Endothelial cell of umbilical vein (primary cell): ENCODE data around the gene NFKB1. TPM values are rescaled to one million over a fixed set of nuclear protein-coding genes. Genes with fewer than 3 reads are reported as not detected.

Experiments
- BruUV-seq: library from RNA; stranded (reverse); fragments of 400-500 nt; replicated peaks from 2 replicates; lab custom pipeline; 2021; lab: Mats Ljungman, UMichigan
- CTCF ChIA-PET: fragments of 300-600, 350-600 bp; sonication (Branson Sonifier 250); formaldehyde crosslinking; loops from one replicate; lab custom pipeline; 2021; ENCODE audit warnings: antibody characterized with exemption, inconsistent platforms; lab: Charles Lee
- POLR2A ChIA-PET: fragments of 300-600, 350-600 bp; sonication (Branson Sonifier 250); formaldehyde crosslinking; loops from one replicate; lab custom pipeline; 2021; ENCODE audit warnings: antibody characterized with exemption, inconsistent platforms; lab: Charles Lee
- DNase-seq: peaks from one replicate; pipeline ENCODE4 v3.0.0-alpha.2; 2011; ENCODE audit warnings: low read depth, low spot score
- FAIRE-seq: peaks from 2 replicates; lab custom pipeline; 2011; peaks lifted over from hg19 to GRCh38; lab: Jason Lieb, UNC
- H2AFZ ChIP-seq: 2 replicates; pipeline ENCODE4 v1.6.0; 2012; ENCODE audit warnings: low read depth, low read length, control low read depth, inconsistent platforms
- H3K27ac ChIP-seq: 2 replicates; pipeline ENCODE4 v1.5.1; 2011; ENCODE audit warnings: low read depth, mild to moderate bottlenecking, control low read depth, low read length, moderate library complexity; ENCODE audit not compliant: insufficient read depth
- H3K27me3 ChIP-seq, 2 experiments: 2 replicates each; pipeline versions ENCODE4 v1.6.0 to v1.6.1; 2011; ENCODE audit warnings: low read length in 2 of 2, mixed read lengths in 1 of 2; ENCODE audit not compliant: control insufficient read depth in 2 of 2, insufficient read depth in 2 of 2
- H3K36me3 ChIP-seq, 2 experiments: 2 replicates in 1 of 2; 3 replicates in 1 of 2; pipeline ENCODE4 v1.5.1; 2011; ENCODE audit warnings: low read length in 2 of 2, mild to moderate bottlenecking in 1 of 2, moderate library complexity in 1 of 2; ENCODE audit not compliant: control insufficient read depth in 2 of 2, insufficient read depth in 2 of 2; ENCODE audit errors: extremely low read depth in 1 of 2
- H3K4me1 ChIP-seq: 3 replicates; pipeline ENCODE4 v1.5.1; 2011; ENCODE audit warnings: mild to moderate bottlenecking, low read length; ENCODE audit not compliant: control insufficient read depth, insufficient read depth; ENCODE audit errors: extremely low read depth
- H3K4me2 ChIP-seq: 2 replicates; pipeline ENCODE4 v1.6.1; 2011; ENCODE audit warnings: low read length, control low read depth, mixed read lengths; ENCODE audit not compliant: insufficient read depth
- H3K4me3 ChIP-seq, 3 experiments: fragments of 200-600 bp in 1 of 3; sonication (generic), shearing (Covaris generic) in 1 of 3; replicated peaks in 1 of 3; 2 replicates each; pipeline ENCODE4 v1.5.1; 2011 to 2016; ENCODE audit warnings: control low read depth in 3 of 3, low read length in 3 of 3, mild to moderate bottlenecking in 2 of 3, inconsistent platforms in 1 of 3, low read depth in 1 of 3, moderate library complexity in 1 of 3; ENCODE audit not compliant: insufficient read depth in 1 of 3
- H3K79me2 ChIP-seq: 2 replicates; pipeline ENCODE4 v1.6.0; 2012; ENCODE audit warnings: low read length, inconsistent platforms; ENCODE audit not compliant: control insufficient read depth, insufficient read depth
- H3K9ac ChIP-seq: replicated peaks from 2 replicates; pipeline ENCODE3; 2011; ENCODE audit warnings: low read length, control low read depth; ENCODE audit not compliant: insufficient read depth; ENCODE audit errors: extremely low read depth
- H3K9me1 ChIP-seq: replicated peaks from 3 replicates; pipeline ENCODE4 v1.6.0; 2011; ENCODE audit warnings: mild to moderate bottlenecking, low read length; ENCODE audit not compliant: control insufficient read depth, insufficient read depth; ENCODE audit errors: extremely low read depth
- H3K9me3 ChIP-seq: replicated peaks from 2 replicates; pipeline ENCODE4 v1.5.1; 2012; ENCODE audit warnings: low read length, inconsistent platforms; ENCODE audit not compliant: control insufficient read depth, insufficient read depth
- H4K20me1 ChIP-seq: replicated peaks from 2 replicates; pipeline ENCODE3; 2011; ENCODE audit warnings: mild to moderate bottlenecking, low read length; ENCODE audit not compliant: control insufficient read depth, insufficient read depth; ENCODE audit errors: extremely low read depth
- CTCF ChIP-seq, 2 donors: IDR thresholded peaks; 1 replicate in 1 of 2; 2 replicates in 1 of 2; pipeline ENCODE4 v1.5.1; 2011; ENCODE audit warnings: low read length in 2 of 2, mild to moderate bottlenecking in 2 of 2, moderate library complexity in 2 of 2, control low read depth in 1 of 2, inconsistent platforms in 1 of 2, low read depth in 1 of 2; ENCODE audit not compliant: insufficient read depth in 1 of 2; ENCODE audit errors: extremely low read depth in 1 of 2
- MYC ChIP-seq: IDR thresholded peaks from one replicate; pipeline ENCODE4 v1.6.1; 2011; ENCODE audit warnings: mild to moderate bottlenecking, low read depth, low read length
- POLR2A ChIP-seq: IDR thresholded peaks from 2 replicates; pipeline ENCODE4 v1.6.1; 2012; ENCODE audit warnings: low read depth, mild to moderate bottlenecking, control low read depth, low read length
- dilution Hi-C: fragments of 300-500 bp; cut with MboI; formaldehyde crosslinking; loops from one replicate; pipeline ENCODE4 v1.15.0; 2019; ENCODE audit warnings: low sequenced_read_pairs; ENCODE audit not compliant: extremely low pct_ligation_motif_present
- intact Hi-C: fragments of 100-400 bp; cut with micrococcal nuclease; formaldehyde crosslinking; loops from one replicate; pipeline ENCODE4 v1.10.0; 2022
- polyA plus RNA-seq, 4 experiments: library from polyadenylated mRNA; depleted of rRNA in 3 of 4; stranded (reverse) in 3 of 4; unstranded in 1 of 4; fragments of >200 nt; gene quantifications; 2 replicates each; pipeline versions ENCODE4 v1.2.1 to v1.2.3, GENCODE V29; 2011 to 2012; ENCODE audit warnings: missing spikeins in 1 of 4
- total RNA-seq: library from RNA; stranded (reverse); gene quantifications from 2 replicates; pipeline ENCODE4 v1.2.3, GENCODE V29; 2021

The NFKB1 gene
- total and polyA plus RNA-seq, 2 donors (not counting 3 experiments of a cell fraction or from before 2014, with no cell fraction given): 21.3 to 41.4 TPM

- H3K9me1 ChIP-seq: no peaks in the 10 kb centered on the region
- peaks cover 18% of the 10 kb centered on the region for H3K4me1 ChIP-seq
- DNase-seq (peak; percentile 23), FAIRE-seq (peak; percentile 90)
- peak overlapping the region; percentile 75 for H2AFZ ChIP-seq
- dilution Hi-C loops (no loop called here), intact Hi-C loops (loop anchor here (1.0 to 10.0 kb wide), 4 partner anchors 123 to 281 kb away; partner anchors contain the start of genes NFKB1 and SLC39A8)
- no peak overlapping the region for H3K4me3 ChIP-seq
- no peaks in the 10 kb centered on the region for H3K9me3 ChIP-seq
- H3K79me2 ChIP-seq: no peaks in the 10 kb centered on the region
- no TSS peak for BruUV-seq
- H3K9ac ChIP-seq: no peak overlapping the region
- no peaks in the 10 kb centered on the region for H3K27me3 ChIP-seq
- ChIA-PET POLR2A (no interaction called here), CTCF (interaction anchor here (0.6 to 2.4 kb wide), 9 partner anchors 13 to 384 kb away, joined by 3 to 9 read pairs (median 4); no protein-coding TSS in a partner anchor)
- H4K20me1 ChIP-seq: no peaks in the 10 kb centered on the region
- peak overlapping the region; percentile 35 for H3K4me2 ChIP-seq
- TF ChIP-seq POLR2A: no peak
- peak; percentile 24 for TF ChIP-seq MYC
- peak in 1 of 2 donors; percentile 25 for TF ChIP-seq CTCF (IDR thresholded peaks at IDR 0.05; ENCODE audit: extremely low read depth in 1 of 2, insufficient read depth in 1 of 2, low read depth in 1 of 2, low read length in 2 of 2)
- no peaks in the 10 kb centered on the region for H3K36me3 ChIP-seq
- H3K27ac ChIP-seq: no peak overlapping the region
Observed at GRCh38 chr4:102625232-102625930, 124.2 kb downstream of the NFKB1 start.
